HUES64 (cell line): ENCODE data around the gene SCYGR8.
"Not testable (repeated sequence)": the region's sequence is repeated elsewhere in the genome, so short reads cannot be mapped to it uniquely, and the experiment has no call there.

Experiments used
- H3K27ac ChIP-seq: 2 replicates; pipeline ENCODE4 v1.7.0; 2013; ENCODE audit warnings: low read depth, low read length, inconsistent platforms
- H3K27me3 ChIP-seq: 2 replicates; pipeline ENCODE4 v1.6.1; 2013; ENCODE audit warnings: mild to moderate bottlenecking, low read length; ENCODE audit not compliant: insufficient read depth
- H3K36me3 ChIP-seq: 2 replicates; pipeline ENCODE4 v1.6.1; 2013; ENCODE audit warnings: mild to moderate bottlenecking, low read length; ENCODE audit not compliant: insufficient read depth
- H3K4me1 ChIP-seq: 2 replicates; pipeline ENCODE4 v1.6.1; 2013; ENCODE audit warnings: mild to moderate bottlenecking, low read length, moderate library complexity; ENCODE audit not compliant: insufficient read depth
- H3K4me3 ChIP-seq: 2 replicates; pipeline ENCODE4 v1.5.1; 2013; ENCODE audit warnings: mild to moderate bottlenecking, low read length, moderate library complexity
- H3K9ac ChIP-seq: 2 replicates; pipeline ENCODE4 v1.6.1; 2013; ENCODE audit warnings: mild to moderate bottlenecking, low read depth, low read length
- H3K9me3 ChIP-seq: 2 replicates; pipeline ENCODE4 v1.6.1; 2013; ENCODE audit warnings: low read depth, low read length; ENCODE audit not compliant: insufficient read depth
- WGBS: fragments of 150-250, 120-280 bp; methylation state at CpG from one replicate; pipeline ENCODE4 v1.1.7; 2013; ENCODE audit warnings: missing lambda C conversion rate; 5-methylcytosine and 5-hydroxymethylcytosine counted together

Gene SCYGR8

DNA sequence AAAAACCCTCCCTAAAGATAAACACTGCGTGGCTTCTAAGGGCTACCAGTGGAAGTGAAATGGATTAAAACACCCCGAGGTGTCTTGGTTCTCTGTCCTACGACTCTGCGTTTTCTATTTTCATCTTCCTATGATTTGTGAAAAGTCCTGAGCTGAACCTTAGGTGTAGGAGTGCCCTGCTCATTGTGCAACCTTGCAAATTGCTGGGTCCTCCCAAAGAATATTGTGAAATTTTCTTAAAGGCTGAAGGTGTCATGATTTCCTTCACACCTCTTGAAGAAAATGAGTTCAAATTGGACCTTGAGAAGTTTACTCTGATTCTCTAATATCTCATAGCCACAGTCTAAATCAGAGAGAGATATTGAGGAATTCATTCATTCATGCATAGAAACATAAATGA, 26.1 kb upstream of the SCYGR8 start:
- peaks cover 12% of the 10 kb centered on the region for H3K4me1 ChIP-seq
- peaks cover 10% of the 10 kb centered on the region; the same call in 1 of the 2 replicates for H3K27me3 ChIP-seq
- H3K36me3 ChIP-seq = no peaks in the 10 kb centered on the region
- no peak overlapping the region for H3K4me3 ChIP-seq
- H3K9me3 ChIP-seq = no peaks in the 10 kb centered on the region
- H3K27ac ChIP-seq = no peak overlapping the region
- no peak overlapping the region for H3K9ac ChIP-seq
- whole genome bisulfite sequencing = 95% methylated on average over 4 of the region's 4 CpGs

DNA sequence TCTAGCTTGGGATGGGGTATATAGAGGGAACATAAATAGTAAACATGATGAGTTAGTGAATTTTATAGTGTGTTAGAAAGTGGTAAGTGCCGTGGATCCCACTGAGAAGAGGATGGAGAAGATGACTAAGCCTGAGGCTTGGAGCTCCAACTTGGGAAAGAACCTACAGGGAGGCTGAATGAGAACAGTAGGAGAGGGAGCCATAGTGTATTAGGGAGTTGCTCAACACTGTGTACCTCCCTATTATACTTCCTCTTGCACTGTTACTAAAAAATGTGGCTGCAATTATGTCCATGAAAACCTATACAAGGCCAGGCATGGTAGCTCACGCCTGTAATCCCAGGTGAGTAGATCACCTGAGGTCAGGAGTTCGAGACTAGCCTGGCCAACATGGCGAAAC, 25.0 kb upstream of the SCYGR8 start:
- no peaks in the 10 kb centered on the region for H3K36me3 ChIP-seq
- H3K9me3 ChIP-seq = no peaks in the 10 kb centered on the region
- no peak overlapping the region for H3K4me3 ChIP-seq
- H3K27ac ChIP-seq = no peak overlapping the region
- H3K4me1 ChIP-seq = peaks cover 12% of the 10 kb centered on the region
- H3K27me3 ChIP-seq = peaks cover 10% of the 10 kb centered on the region; the same call in 1 of the 2 replicates
- H3K9ac ChIP-seq = no peak overlapping the region
- 97% methylated on average over 4 of the region's 4 CpGs for WGBS

GRCh38 chr2:227722821-227723220, 22.9 kb upstream of the SCYGR8 start:
- H3K27me3 ChIP-seq, H3K4me3 ChIP-seq, H3K36me3 ChIP-seq, H3K27ac ChIP-seq, H3K9me3 ChIP-seq, H3K4me1 ChIP-seq, H3K9ac ChIP-seq: not testable (repeated sequence)
- 99% methylated on average over 7 of the region's 7 CpGs for WGBS

DNA sequence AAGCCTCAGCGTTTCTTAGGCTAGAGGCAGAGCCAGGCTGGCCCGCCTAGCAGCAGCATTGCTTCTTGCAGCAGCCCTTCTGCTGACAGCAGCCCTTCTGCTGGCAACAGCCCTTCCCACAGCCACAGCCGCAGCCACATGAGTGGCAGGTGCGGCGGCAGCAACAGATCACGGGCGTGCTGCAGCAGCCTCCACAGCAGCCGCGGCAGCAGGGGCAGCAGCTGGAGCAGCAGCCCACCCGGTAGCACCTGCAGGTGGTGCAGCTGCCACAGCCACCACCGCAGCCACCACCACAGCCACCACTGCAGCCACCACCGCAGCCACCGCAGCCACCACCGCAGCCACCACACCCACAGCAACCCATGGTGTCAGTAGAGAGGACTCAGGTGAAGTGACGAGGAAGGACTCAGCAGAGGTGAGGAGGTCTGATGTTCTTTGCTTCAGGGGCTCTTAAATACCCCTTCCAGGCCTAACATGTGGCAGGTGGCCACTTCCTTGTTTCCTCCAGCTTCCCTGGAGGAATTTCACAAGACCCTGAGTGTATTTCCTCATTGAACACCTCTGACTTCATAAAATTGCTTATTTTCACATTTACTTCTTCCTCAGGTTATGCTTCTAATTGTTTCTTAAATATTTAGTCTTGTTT, 21.2 kb upstream of the SCYGR8 start, which contains the start of gene SCYGR6:
Gene SCYGR6, minus strand, starts transcription at position 364 of the 646 bp plus-strand sequence. Its CDS starts 0 bp downstream, at position 364.
- Histone ChIP-seq H3K4me1 (no peaks in the 10 kb centered on the region), H3K36me3 (no peaks in the 10 kb centered on the region), H3K27ac (no peak within 1 kb of the TSS), H3K27me3 (no peaks in the 10 kb centered on the region), H3K9ac (no peak within 1 kb of the TSS), H3K9me3 (no peaks in the 10 kb centered on the region), H3K4me3 (no peak within 1 kb of the TSS)
- WGBS = 95% methylated on average over 15 of the region's 15 CpGs

DNA sequence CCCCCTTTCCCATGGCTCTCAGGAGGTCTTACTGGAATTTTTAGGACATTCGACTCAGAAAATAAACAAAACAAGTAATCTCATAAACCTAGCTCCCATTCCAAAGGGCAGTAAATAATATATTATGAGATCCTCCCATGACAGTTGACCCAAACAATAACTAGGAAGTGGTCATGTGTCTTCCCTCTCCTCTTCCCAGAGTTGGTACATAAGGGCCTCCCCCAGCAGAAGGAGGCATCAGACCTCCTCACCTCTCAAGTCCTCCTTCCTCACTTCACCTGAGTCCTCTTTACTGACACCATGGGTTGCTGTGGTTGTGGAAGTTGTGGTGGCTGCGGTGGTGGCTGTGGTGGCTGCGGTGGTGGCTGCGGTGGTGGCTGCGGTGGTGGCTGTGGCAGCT, 17.7 kb upstream of the SCYGR8 start, which contains the start of gene SCYGR7:
Gene SCYGR7, plus strand, starts transcription at position 301 of the 400 bp plus-strand sequence. Its CDS starts 0 bp downstream, at position 301.
- Histone ChIP-seq H3K27ac (no peak within 1 kb of the TSS), H3K36me3 (no peaks in the 10 kb centered on the region)

DNA sequence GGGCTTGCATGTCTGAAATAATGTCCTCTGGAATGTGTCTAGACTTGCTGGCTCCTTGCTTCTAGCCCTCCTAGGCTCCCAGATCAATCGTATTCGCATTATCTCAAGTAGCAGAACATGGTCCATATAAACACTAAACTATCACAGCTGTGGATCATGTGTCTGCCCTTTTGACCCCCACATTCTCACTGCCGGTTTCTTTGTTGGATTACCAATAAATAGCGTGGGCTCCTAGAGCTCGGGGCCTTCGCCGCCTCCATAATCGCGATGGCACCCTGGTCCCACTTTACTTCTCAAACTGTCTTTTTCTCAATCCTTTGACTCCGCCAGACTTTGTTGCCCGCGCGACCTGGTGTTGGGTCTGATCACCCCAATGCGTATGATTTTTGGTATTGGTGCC, 6.3 kb upstream of the SCYGR8 start:
- H3K9ac ChIP-seq = no peak overlapping the region
- no peaks in the 10 kb centered on the region for H3K9me3 ChIP-seq
- no peaks in the 10 kb centered on the region for H3K36me3 ChIP-seq
- H3K27me3 ChIP-seq = no peaks in the 10 kb centered on the region
- no peak overlapping the region for H3K4me3 ChIP-seq
- no peaks in the 10 kb centered on the region for H3K4me1 ChIP-seq
- no peak overlapping the region for H3K27ac ChIP-seq
- 89% methylated on average over 14 of the region's 14 CpGs for WGBS

More for the DNA sequence above, 17.7 kb upstream of the SCYGR8 start, which contains the start of gene SCYGR7:
- Histone ChIP-seq H3K9me3 (no peaks in the 10 kb centered on the region), H3K27me3 (no peaks in the 10 kb centered on the region), H3K9ac (no peak within 1 kb of the TSS), H3K4me3 (no peak within 1 kb of the TSS), H3K4me1 (no peaks in the 10 kb centered on the region)
- 90% methylated on average over 2 of the region's 5 CpGs for WGBS

GRCh38 chr2:227740705-227741104, 5.0 kb upstream of the SCYGR8 start:
- WGBS = 64% methylated on average over 6 of the region's 7 CpGs
- not testable (repeated sequence) for H3K9me3 ChIP-seq, H3K36me3 ChIP-seq, H3K4me3 ChIP-seq, H3K27ac ChIP-seq, H3K9ac ChIP-seq, H3K27me3 ChIP-seq, H3K4me1 ChIP-seq

DNA sequence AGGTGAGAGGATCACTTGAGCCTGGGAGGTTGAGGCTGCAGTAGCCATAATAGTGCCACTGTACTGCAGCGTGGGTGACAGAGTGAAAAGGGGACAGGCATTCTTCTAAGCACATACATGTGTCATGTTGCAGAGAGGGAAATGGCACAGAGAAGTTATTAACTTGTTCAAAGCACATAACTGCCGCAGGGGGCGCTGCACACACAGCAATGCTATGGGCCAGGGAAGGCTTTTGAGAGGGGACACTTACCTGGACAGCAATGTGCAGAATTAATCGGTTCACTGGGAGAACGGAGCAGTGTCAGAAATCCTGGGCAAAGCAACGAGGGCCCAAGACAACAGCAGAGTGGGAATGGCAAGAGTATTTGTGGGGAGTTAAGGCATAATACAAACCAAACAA, 2.4 kb downstream of the SCYGR8 start:
- H3K27me3 ChIP-seq = no peaks in the 10 kb centered on the region
- H3K9ac ChIP-seq = no peak overlapping the region
- no peak overlapping the region for H3K27ac ChIP-seq
- H3K9me3 ChIP-seq = no peaks in the 10 kb centered on the region
- H3K4me1 ChIP-seq = no peaks in the 10 kb centered on the region
- H3K4me3 ChIP-seq = no peak overlapping the region
- H3K36me3 ChIP-seq = no peaks in the 10 kb centered on the region
- 64% methylated on average over 6 of the region's 6 CpGs for WGBS

DNA sequence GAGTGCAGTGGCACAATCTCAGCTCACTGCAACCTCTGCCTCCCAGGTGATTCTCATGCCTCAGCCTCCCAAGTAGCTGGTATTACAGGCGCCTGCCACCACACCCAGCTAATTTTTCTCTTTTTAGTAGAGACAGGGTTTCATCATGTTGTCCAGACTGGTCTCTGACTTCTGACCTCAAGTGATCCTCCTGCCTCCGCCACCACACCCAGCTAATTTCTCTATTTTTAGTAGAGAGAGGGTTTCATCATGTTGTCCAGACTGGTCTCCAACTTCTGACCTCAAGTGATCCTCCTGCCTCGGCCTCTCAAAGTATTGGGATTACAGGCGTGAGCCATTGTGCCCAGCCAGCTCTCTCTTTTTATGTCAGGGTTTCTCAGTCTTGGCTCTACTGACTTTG, 10.6 kb downstream of the SCYGR8 start:
- not testable (repeated sequence) for H3K27ac ChIP-seq, H3K9ac ChIP-seq, H3K9me3 ChIP-seq, H3K36me3 ChIP-seq, H3K27me3 ChIP-seq, H3K4me3 ChIP-seq
- H3K4me1 ChIP-seq = peaks cover 15% of the 10 kb centered on the region
- 62% methylated on average over 3 of the region's 4 CpGs for WGBS

DNA sequence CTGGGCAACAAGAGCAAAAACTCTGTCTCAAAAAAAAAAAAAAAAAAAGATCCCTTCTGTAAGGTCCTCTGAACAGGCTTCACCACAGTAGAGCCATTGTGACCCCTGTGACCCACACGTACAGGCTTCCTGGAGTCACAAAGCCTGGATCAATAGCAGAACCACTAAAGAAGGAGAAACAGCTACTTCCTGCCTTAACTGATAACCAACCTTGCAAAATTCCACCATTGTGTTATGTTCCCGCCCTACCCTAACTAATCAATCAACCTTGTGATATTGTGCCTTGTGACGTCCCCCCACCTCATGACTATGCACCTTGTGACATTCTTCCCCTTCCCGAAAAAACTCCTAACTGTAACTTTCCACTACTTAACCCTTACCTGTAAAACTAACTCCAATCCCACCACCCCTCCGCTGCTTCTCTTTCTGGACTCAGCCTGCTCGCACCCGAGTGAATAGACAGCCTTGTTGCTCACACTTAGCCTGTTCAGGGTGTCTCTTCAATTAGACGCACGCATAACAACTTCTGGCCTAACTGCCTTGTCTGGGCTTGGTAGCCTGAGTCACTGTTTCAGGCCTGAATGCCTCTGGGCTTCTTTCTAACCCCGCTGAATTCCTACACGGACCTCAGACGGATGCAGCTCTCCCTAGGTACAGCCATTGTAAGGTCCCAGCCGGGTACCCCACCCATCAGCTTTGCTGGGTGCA, 13.9 kb downstream of the SCYGR8 start:
- no peaks in the 10 kb centered on the region for H3K36me3 ChIP-seq
- no peaks in the 10 kb centered on the region for H3K27me3 ChIP-seq
- H3K9me3 ChIP-seq = no peaks in the 10 kb centered on the region
- H3K27ac ChIP-seq = peak overlapping the region; percentile 28; the same call in 1 of the 2 replicates
- no peak overlapping the region for H3K9ac ChIP-seq
- no peak overlapping the region for H3K4me3 ChIP-seq
- whole genome bisulfite sequencing = 65% methylated on average over 13 of the region's 13 CpGs
- peaks cover 15% of the 10 kb centered on the region for H3K4me1 ChIP-seq

DNA sequence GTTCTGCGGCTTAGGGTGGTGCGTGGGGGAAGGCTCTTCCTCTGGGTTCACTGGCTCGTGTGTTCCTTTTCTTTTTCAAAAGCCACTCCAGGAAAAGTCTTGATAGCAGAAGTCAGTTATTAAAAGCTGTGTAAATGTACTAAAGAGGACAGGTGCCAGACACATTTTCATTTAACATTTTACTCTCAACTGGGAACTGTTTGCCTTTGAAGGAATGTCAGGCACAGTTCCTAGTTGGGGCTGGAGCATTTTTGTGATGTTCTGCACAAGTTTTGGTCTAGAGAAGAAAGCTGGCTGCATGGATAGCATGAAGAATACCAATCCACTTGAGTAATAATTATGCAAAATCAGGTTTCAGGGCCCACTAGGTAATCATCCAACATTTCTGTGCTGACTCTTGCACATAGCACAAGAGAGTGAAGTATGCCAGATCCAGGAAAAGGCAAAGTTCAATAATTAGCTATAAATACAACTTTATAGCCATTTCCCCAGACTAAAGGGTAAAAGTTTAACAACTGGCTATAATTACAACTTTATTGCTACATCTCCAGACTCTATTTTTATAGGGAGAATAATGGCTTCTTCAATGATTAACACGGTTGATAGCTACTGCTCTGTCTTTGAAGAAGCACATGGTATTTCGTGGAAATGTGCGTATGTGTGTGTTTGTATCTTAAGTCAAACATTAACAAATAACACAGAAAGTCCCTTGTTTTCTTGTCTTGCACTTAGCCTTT, 16.2 kb downstream of the SCYGR8 start:
- no peaks in the 10 kb centered on the region for H3K36me3 ChIP-seq
- H3K27ac ChIP-seq = no peak overlapping the region
- 97% methylated on average over 6 of the region's 6 CpGs for WGBS
- no peaks in the 10 kb centered on the region for H3K27me3 ChIP-seq
- no peak overlapping the region for H3K9ac ChIP-seq
- H3K4me3 ChIP-seq = no peak overlapping the region
- no peaks in the 10 kb centered on the region for H3K9me3 ChIP-seq
- H3K4me1 ChIP-seq = peaks cover 15% of the 10 kb centered on the region
